Naive thymus-derived CD8-positive, alpha-beta T cell (primary cell): ENCODE measurements around the gene SLC22A1. TPM values are rescaled to one million over a fixed set of nuclear protein-coding genes. Genes with fewer than 3 reads are reported as not detected.

ENCODE experiments used
- ATAC-seq, 2 donors: fragments of 150-1000 bp; cut with Tn5 transposase in 1 of 2; sonication (Bioruptor Pico), chemical (Tn5 transposase) in 1 of 2; 1 replicate in 1 of 2; 2 replicates in 1 of 2; pipeline ENCODE4 v1.10.0; 2021; ENCODE audit warnings: mild to moderate bottlenecking in 2 of 2, moderate library complexity in 2 of 2
- POLR2A ChIA-PET: fragments of 350-600 bp; sonication (Branson Sonifier 250); formaldehyde crosslinking; loops from one replicate; lab custom pipeline; 2021; ENCODE audit warnings: antibody characterized with exemption; lab: Charles Lee
- DNase-seq, 10 donors: peaks; one replicate each; pipeline versions ENCODE4 v3.0.0 to v3.0.0-alpha.2; 2020 to 2022
- H3K27ac Mint-ChIP-seq, 10 donors: one replicate each; pipeline ENCODE4 v1.8.0; 2020 to 2022; ENCODE audit warnings: mild to moderate bottlenecking in 10 of 10, mixed read lengths in 10 of 10, moderate library complexity in 4 of 10, inconsistent platforms in 1 of 10
- H3K27me3 Mint-ChIP-seq, 5 donors: one replicate each; pipeline ENCODE4 v1.8.0; 2021 to 2022; ENCODE audit warnings: mixed read lengths in 5 of 5
- H3K36me3 Mint-ChIP-seq, 3 donors: one replicate each; pipeline ENCODE4 v1.8.0; 2020 to 2022; ENCODE audit warnings: mixed read lengths in 3 of 3, mild to moderate bottlenecking in 2 of 3, inconsistent platforms in 1 of 3
- H3K4me1 Mint-ChIP-seq, 4 donors: one replicate each; pipeline ENCODE4 v1.8.0; 2021 to 2022; ENCODE audit warnings: mixed read lengths in 4 of 4
- H3K4me3 Mint-ChIP-seq, 10 donors: one replicate each; pipeline ENCODE4 v1.8.0; 2020 to 2022; ENCODE audit warnings: mild to moderate bottlenecking in 10 of 10, mixed read lengths in 10 of 10, moderate library complexity in 6 of 10, inconsistent platforms in 1 of 10
- H3K9me3 Mint-ChIP-seq, 9 donors: one replicate each; pipeline ENCODE4 v1.8.0; 2020 to 2022; ENCODE audit warnings: mixed read lengths in 9 of 9, mild to moderate bottlenecking in 3 of 9, inconsistent platforms in 1 of 9, moderate library complexity in 1 of 9
- polyA plus RNA-seq, 3 donors: library from polyadenylated mRNA; unstranded; fragments of 300-500 nt; fragmentation: Illumina TruSeq; gene quantifications; one replicate each; pipeline ENCODE4 v1.2.3, GENCODE V29; 2021
- total RNA-seq, 8 experiments: library from RNA in 2 of 8; stranded (reverse) in 2 of 8; gene quantifications; one replicate each; pipeline ENCODE4 v1.2.3 and lab custom pipeline; 2021 to 2026

SLC22A1 gene
- total and polyA plus RNA-seq, 5 experiments from 2014 or later = 0.18 to 2.3 (median 1.5) TPM; not detected in 2

DNA sequence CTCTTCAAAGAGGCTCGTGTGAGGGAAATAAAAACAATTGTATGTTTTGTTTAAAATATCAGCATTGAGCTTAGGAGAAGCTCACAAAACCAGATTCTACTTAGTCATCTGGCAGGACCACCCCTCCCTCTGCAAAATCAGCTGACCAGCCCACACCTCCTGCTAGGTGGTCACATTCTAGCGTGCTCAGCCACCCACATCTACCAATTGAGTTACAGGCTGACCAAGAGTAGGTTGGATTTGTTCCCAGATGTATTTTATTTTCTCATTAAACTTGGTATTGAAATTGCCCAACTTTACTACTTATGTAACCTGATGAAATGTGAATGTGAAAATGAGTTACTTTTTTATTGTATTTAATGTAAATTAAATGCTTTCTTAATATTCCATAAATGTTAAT, 80.8 kb downstream of the SLC22A1 start:
- H3K9me3 Mint-ChIP-seq = peaks cover 4 to 17% (median 8%) of the 10 kb centered on the region in 9 donors
- H3K27me3 Mint-ChIP-seq = peaks cover 18 to 36% (median 24%) of the 10 kb centered on the region in 5 donors
- POLR2A ChIA-PET = no interaction called here
- no peak overlapping the region for H3K4me3 Mint-ChIP-seq
- no peak for DNase-seq
- no peak overlapping the region for H3K27ac Mint-ChIP-seq
- ATAC-seq = no peak
- H3K4me1 Mint-ChIP-seq = no peaks in the 10 kb centered on the region
- H3K36me3 Mint-ChIP-seq = no peaks in the 10 kb centered on the region

DNA sequence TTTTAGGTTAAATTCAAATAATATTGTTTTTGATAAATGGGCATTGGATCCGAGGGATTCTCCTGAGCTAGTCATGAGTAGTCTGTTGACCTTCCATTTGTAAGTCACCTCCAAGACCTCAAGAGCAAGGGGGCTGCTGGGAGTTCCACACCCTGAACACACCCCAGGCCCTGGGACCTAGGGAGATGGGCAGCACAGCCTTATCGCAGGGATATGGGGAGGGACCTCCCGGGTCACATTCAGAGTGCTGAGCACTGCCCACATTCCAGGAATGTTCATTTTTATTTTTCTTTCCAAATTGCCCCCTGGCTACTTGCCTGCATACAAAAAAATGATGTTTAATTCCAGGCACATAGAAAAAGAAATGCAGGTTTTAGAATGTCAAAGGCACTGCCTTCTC, 81.5 kb downstream of the SLC22A1 start:
- no peak for ATAC-seq
- DNase-seq = no peak
- H3K27ac Mint-ChIP-seq = no peak overlapping the region
- H3K36me3 Mint-ChIP-seq = peaks cover 0 to 5% (median 0%) of the 10 kb centered on the region in 3 donors
- H3K9me3 Mint-ChIP-seq = peaks cover under 1 to 15% (median 10%) of the 10 kb centered on the region in 9 donors
- H3K27me3 Mint-ChIP-seq = peaks cover 22 to 36% (median 28%) of the 10 kb centered on the region in 5 donors
- no peaks in the 10 kb centered on the region for H3K4me1 Mint-ChIP-seq
- POLR2A ChIA-PET = no interaction called here
- no peak overlapping the region for H3K4me3 Mint-ChIP-seq

GRCh38 chr6:160203522-160203921, 81.9 kb downstream of the SLC22A1 start:
- Mint-ChIP-seq H3K36me3 (peaks cover 0 to 10% (median 0%) of the 10 kb centered on the region in 3 donors), H3K9me3 (peaks cover 0 to 19% (median 13%) of the 10 kb centered on the region in 9 donors), H3K4me1 (no peaks in the 10 kb centered on the region), H3K27ac (no peak overlapping the region), H3K4me3 (no peak overlapping the region), H3K27me3 (peaks cover 22 to 36% (median 29%) of the 10 kb centered on the region in 5 donors)
- DNase-seq = no peak
- POLR2A ChIA-PET = no interaction called here
- no peak for ATAC-seq

DNA sequence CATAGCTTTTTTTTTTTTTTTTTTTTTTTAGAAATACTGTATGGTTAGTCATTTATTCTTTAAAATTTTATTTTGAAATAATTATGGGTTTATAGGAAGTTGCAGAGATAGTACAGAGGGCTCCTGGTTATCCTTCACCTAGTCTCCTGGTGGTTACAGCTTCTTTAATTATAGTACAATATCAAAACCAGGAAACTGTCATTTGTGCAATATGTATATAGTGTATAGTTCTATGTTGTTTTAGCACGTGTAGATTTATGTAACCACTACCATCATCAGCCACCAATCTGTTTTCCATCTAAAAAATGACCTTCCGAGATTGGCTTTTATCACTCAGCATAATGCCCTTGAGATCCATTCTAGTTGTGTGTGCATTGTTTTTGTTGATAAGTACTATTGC, 82.3 kb downstream of the SLC22A1 start:
- POLR2A ChIA-PET = no interaction called here
- DNase-seq = no peak
- no peak for ATAC-seq
- Mint-ChIP-seq H3K4me3 (no peak overlapping the region), H3K27me3 (peaks cover 19 to 36% (median 29%) of the 10 kb centered on the region in 5 donors), H3K4me1 (no peaks in the 10 kb centered on the region), H3K36me3 (peaks cover 0 to 12% (median 0%) of the 10 kb centered on the region in 3 donors), H3K27ac (no peak overlapping the region), H3K9me3 (peaks cover 0 to 19% (median 16%) of the 10 kb centered on the region in 9 donors)

DNA sequence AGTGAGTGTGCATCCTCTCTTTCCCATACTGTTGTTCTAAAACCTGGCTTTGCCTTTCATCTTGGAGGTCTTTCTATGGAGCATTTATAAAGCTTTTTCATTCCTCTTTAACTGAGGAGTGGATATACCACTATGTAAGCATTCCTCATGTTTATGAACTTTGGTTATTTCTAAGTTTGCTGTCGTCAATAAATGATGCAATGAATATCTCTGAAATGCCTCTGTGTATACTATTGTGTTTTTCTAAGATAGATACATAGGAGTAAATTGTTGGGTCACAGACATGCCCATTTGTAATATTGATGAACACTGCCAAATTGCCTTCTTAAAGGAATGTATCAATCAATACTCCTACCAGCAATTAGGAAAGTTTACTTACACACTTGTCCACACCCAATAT, 83.1 kb downstream of the SLC22A1 start:
- H3K9me3 Mint-ChIP-seq = peaks cover 0 to 25% (median 16%) of the 10 kb centered on the region in 9 donors
- no peaks in the 10 kb centered on the region for H3K4me1 Mint-ChIP-seq
- DNase-seq (no peak), ATAC-seq (no peak)
- POLR2A ChIA-PET = no interaction called here
- H3K36me3 Mint-ChIP-seq = peaks cover 0 to 12% (median 0%) of the 10 kb centered on the region in 3 donors
- H3K27ac Mint-ChIP-seq = no peak overlapping the region
- peaks cover 19 to 36% (median 29%) of the 10 kb centered on the region in 5 donors for H3K27me3 Mint-ChIP-seq
- H3K4me3 Mint-ChIP-seq = no peak overlapping the region

DNA sequence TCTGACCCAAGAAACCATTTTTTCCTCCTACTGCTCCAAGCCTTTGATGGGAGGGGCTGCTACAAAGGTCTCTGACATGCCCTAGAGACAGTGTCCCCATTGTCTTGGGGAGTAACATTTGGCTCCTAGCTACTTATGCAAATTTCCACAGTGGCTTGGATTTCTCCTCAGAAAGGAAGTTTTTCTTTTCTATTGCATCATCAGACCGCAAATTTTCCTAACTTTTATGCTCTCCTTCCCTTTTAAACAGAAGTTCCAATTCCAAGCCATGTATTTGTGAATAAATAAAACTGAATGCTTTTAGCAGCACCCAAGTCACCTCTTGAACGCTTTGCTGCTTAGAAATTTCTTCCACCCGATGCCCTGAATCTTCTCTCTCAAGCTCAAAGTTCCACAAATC, 86.0 kb downstream of the SLC22A1 start:
- DNase-seq (no peak), ATAC-seq (no peak)
- POLR2A ChIA-PET = no interaction called here
- Mint-ChIP-seq H3K36me3 (peaks cover 0 to 20% (median 0%) of the 10 kb centered on the region in 3 donors), H3K27ac (no peak overlapping the region), H3K27me3 (peaks cover 18 to 35% (median 28%) of the 10 kb centered on the region in 5 donors), H3K4me3 (no peak overlapping the region), H3K4me1 (no peaks in the 10 kb centered on the region), H3K9me3 (peaks cover 0 to 51% (median 23%) of the 10 kb centered on the region in 9 donors)

Other genes starting within 250 kb of the SLC22A1 start
- not detected for gene MAS1, start 230.8 kb upstream of the SLC22A1 start, total RNA-seq
- gene MAS1, start 230.8 kb upstream of the SLC22A1 start, polyA plus RNA-seq = not detected
- gene IGF2R, start 152.7 kb upstream of the SLC22A1 start, total RNA-seq = 10 to 100 TPM; 63.1 to 69.7 TPM
- gene IGF2R, start 152.7 kb upstream of the SLC22A1 start, polyA plus RNA-seq = 10 to 100 TPM in 2 of 3 donors, 1 to 10 TPM in 1; 9.1 to 19.3 (median 13.6) TPM
- not detected for gene SLC22A2, start 137.0 kb downstream of the SLC22A1 start, total RNA-seq
- gene SLC22A2, start 137.0 kb downstream of the SLC22A1 start, polyA plus RNA-seq = not detected
- gene SLC22A3, start 226.6 kb downstream of the SLC22A1 start, total RNA-seq = not detected
- gene SLC22A3, start 226.6 kb downstream of the SLC22A1 start, polyA plus RNA-seq = not detected